Endothelial cell (in vitro differentiated cells): ENCODE data around the gene ZSWIM4. TPM values are rescaled to one million over a fixed set of nuclear protein-coding genes. Genes with fewer than 3 reads are reported as not detected.

Experiments
- DNase-seq: peaks from one replicate; pipeline ENCODE4 v3.0.0; 2021; ENCODE audit warnings: low spot score
- H3K27ac Mint-ChIP-seq: one replicate; pipeline ENCODE4 v1.8.0; 2021; ENCODE audit warnings: mixed read lengths, inconsistent platforms; ENCODE audit not compliant: unreplicated experiment
- H3K27me3 Mint-ChIP-seq: one replicate; pipeline ENCODE4 v1.8.0; 2021; ENCODE audit warnings: mild to moderate bottlenecking, moderate library complexity, mixed read lengths, inconsistent platforms; ENCODE audit not compliant: unreplicated experiment
- H3K36me3 Mint-ChIP-seq: one replicate; pipeline ENCODE4 v1.8.0; 2021; ENCODE audit warnings: mild to moderate bottlenecking, low read depth, mixed read lengths, inconsistent platforms; ENCODE audit not compliant: unreplicated experiment
- H3K4me1 Mint-ChIP-seq: one replicate; pipeline ENCODE4 v1.8.0; 2021; ENCODE audit warnings: mild to moderate bottlenecking, mixed read lengths, inconsistent platforms; ENCODE audit not compliant: unreplicated experiment
- H3K4me3 Mint-ChIP-seq: one replicate; pipeline ENCODE4 v1.8.0; 2021; ENCODE audit warnings: mild to moderate bottlenecking, mixed read lengths, inconsistent platforms; ENCODE audit not compliant: unreplicated experiment
- H3K9me3 Mint-ChIP-seq: one replicate; pipeline ENCODE4 v1.8.0; 2021; ENCODE audit warnings: mixed read lengths, inconsistent platforms; ENCODE audit not compliant: unreplicated experiment
- CTCF ChIP-seq: fragments of 200-600 bp; sonication (generic); IDR thresholded peaks from one replicate; pipeline ENCODE4 v1.5.0; 2021; ENCODE audit warnings: antibody characterized with exemption; ENCODE audit not compliant: unreplicated experiment
- total RNA-seq: library from RNA; stranded (reverse); fragmentation: NEBNext Ultra II Directional; extraction: Animal tissue kit (Norgen Biotek cat#: 25700); gene quantifications from one replicate; pipeline ENCODE4 v1.2.1, GENCODE V29; 2021; ENCODE audit not compliant: unreplicated experiment

ZSWIM4 gene
- total RNA-seq, 1 donor from 2014 or later, result 43.7 TPM

DNA sequence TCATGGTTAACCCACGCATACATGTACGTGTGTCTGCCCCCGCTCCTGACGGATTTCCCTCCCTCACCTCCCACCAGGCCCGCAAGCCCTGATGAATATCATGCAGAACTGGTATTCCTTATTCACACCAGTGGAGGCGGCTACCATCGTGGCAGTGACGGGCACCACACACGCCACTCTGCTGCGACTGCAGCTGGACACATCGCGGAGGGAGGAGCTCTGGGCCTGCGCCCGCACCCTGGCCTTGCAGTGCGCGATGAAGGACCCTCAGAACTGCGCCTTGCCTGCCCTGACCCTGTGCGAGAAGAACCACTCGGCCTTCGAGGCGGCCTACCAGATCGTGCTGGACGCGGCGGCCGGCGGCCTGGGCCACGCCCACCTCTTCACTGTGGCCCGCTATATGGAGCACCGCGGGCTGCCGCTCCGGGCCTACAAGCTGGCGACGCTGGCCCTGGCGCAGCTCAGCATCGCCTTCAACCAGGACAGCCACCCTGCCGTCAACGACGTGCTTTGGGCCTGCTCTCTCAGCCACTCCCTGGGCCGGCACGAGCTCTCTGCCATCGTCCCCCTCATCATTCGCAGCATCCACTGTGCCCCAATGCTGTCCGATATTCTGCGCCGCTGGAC is 35.0 kb downstream of the ZSWIM4 start:
- Mint-ChIP-seq H3K27ac (no peak overlapping the region), H3K4me3 (no peak overlapping the region), H3K36me3 (peaks cover 40% of the 10 kb centered on the region), H3K9me3 (no peaks in the 10 kb centered on the region), H3K27me3 (peaks cover 16% of the 10 kb centered on the region), H3K4me1 (peaks cover 4% of the 10 kb centered on the region)
- no peak for DNase-seq
- TF ChIP-seq CTCF, result no peak

GRCh38 chr19:13830741-13831536 is 35.7 kb downstream of the ZSWIM4 start:
- Mint-ChIP-seq H3K27me3 (peaks cover 14% of the 10 kb centered on the region), H3K9me3 (no peaks in the 10 kb centered on the region), H3K4me1 (peaks cover 4% of the 10 kb centered on the region), H3K4me3 (no peak overlapping the region), H3K27ac (no peak overlapping the region), H3K36me3 (peaks cover 37% of the 10 kb centered on the region)
- no peak for DNase-seq
- no peak for TF ChIP-seq CTCF

DNA sequence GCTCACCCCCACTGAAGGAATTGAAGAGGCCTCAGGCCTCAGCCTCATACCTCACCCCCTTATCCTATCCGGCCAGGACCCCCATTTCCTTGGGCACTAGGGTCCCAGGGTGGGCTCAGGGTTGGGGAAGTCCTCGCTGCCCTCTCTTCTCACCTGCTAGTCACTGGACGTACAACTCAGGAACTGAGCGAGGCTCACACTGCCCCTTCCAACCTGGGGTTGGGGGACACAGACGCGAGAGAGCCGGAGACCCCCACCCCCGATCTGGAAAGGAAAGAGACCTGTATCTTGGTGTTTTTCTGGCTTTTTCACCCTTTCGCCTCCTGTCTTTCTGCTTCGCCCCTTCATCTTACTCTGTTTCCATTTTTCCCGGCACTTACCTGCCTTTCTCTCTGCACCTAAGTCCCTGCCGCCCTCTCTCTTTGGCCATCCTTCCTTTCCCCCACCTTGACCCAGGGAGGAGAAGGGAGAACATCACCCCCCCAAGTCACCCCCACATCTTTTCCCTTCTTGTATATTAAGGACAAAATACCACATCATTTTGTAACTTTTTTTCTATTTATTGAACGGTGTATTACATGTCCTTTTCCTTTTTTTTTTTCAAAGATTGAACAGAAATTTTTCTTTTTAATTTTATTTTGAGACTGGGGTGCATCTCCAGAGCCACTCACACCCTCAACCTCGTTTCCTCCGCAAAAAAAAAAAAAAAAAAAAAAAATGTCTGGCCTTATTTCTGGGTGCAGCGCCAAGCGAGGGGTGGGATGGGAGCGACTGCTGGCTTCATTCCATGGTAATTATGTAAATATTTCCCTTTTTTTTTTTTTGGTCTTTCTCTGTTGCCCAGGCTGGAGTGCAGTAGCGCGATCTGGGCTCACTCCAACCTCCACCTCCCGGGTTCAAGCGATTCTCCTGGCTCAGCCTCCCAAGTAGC is 36.6 kb downstream of the ZSWIM4 start:
- Mint-ChIP-seq H3K36me3 (peaks cover 33% of the 10 kb centered on the region), H3K27ac (peak overlapping the region; percentile 3), H3K4me3 (peak overlapping the region; percentile 68), H3K9me3 (no peaks in the 10 kb centered on the region), H3K27me3 (peaks cover 14% of the 10 kb centered on the region), H3K4me1 (peaks cover 4% of the 10 kb centered on the region)
- no peak for DNase-seq
- no peak for TF ChIP-seq CTCF

DNA sequence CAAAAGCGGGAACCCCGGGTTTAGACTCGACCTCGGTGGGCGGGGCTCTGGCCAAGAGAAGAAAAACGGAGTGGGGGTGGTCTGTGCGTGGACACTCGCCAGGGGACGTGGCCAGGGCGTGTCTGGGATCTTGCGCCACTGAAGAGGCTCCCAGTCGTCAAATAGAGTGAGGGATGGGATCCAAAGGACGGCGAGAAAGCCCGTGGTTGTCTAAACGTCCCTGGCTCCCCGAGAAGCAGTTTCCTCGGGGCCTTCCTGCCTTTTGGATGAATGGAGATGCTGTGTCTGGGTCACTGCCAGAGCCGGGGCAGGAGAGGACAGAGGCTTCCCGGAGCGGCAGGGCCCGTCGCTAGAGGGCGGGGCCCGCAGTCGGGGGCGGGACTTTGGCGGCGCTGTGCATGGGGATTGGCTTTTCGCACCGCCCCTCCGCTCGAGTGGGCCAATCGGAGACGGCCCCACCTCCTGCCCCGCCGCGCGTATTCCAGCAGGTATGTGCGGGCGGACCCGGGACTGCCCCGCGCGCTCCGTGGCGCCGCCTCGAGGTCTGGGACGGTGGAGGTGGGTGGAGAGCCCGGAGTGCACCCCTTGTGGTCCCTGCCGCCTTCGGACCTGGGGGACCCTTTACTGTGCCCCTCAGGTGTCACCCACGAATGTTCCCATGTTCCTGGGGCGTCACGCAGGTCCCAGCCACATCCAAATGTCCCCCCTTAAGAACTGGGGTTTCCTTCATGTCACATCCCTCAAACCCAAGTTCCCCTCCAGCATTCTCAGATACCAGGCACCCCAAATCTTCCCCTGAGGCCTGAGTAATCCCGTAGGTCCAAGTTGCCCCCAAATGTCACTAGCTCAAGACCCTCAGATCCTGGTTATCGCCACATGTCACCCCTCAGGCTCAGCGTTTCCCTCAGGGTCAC is 38.3 kb downstream of the ZSWIM4 start:
- TF ChIP-seq CTCF, result peak; percentile 18
- Mint-ChIP-seq H3K4me1 (peaks cover 7% of the 10 kb centered on the region), H3K36me3 (peaks cover 22% of the 10 kb centered on the region), H3K27me3 (peaks cover 9% of the 10 kb centered on the region), H3K27ac (peak overlapping the region; percentile 74), H3K9me3 (no peaks in the 10 kb centered on the region), H3K4me3 (peak overlapping the region; percentile 86)
- DNase-seq, result peak; percentile 97
